Mononuclear cell (primary cell): Measurements from ENCODE around the gene ELF2. TPM values are rescaled to one million over a fixed set of nuclear protein-coding genes. Genes with fewer than 3 reads are reported as not detected.
"Not testable (repeated sequence)": the region's sequence is repeated elsewhere in the genome, so short reads cannot be mapped to it uniquely, and the experiment has no call there.

Source experiments
- H3K27me3 ChIP-seq: 2 replicates; pipeline ENCODE4 v1.6.0; 2011; ENCODE audit warnings: low read length, control low read depth; ENCODE audit not compliant: insufficient read depth
- H3K4me1 ChIP-seq: 2 replicates; pipeline ENCODE4 v1.5.1; 2011; ENCODE audit warnings: mild to moderate bottlenecking, low read length, control low read depth; ENCODE audit not compliant: insufficient read depth
- H3K4me3 ChIP-seq: 2 replicates; pipeline ENCODE4 v1.5.1; 2011; ENCODE audit warnings: mild to moderate bottlenecking, low read length, moderate library complexity
- H3K9me3 ChIP-seq: 2 replicates; pipeline ENCODE4 v1.5.1; 2011; ENCODE audit warnings: low read depth, mild to moderate bottlenecking, control low read depth, low read length
- total RNA-seq: library from RNA; depleted of rRNA; stranded (reverse); fragments of >200 nt; gene quantifications from one replicate; pipeline ENCODE4 v1.2.3, GENCODE V29; 2012

ELF2 gene
- total RNA-seq, 1 donor, result 162 TPM

- Histone ChIP-seq H3K4me3 (no peak overlapping the region), H3K9me3 (no peaks in the 10 kb centered on the region), H3K27me3 (no peaks in the 10 kb centered on the region), H3K4me1 (peaks cover 28% of the 10 kb centered on the region)
Observed at GRCh38 chr4:139164731-139165130, 12.3 kb downstream of the ELF2 start.

GRCh38 chr4:139163806-139164206, 13.2 kb downstream of the ELF2 start:
- Histone ChIP-seq H3K4me1 (peaks cover 25% of the 10 kb centered on the region), H3K27me3 (no peaks in the 10 kb centered on the region), H3K4me3 (no peak overlapping the region), H3K9me3 (no peaks in the 10 kb centered on the region)

- not testable (repeated sequence) for H3K9me3 ChIP-seq, H3K4me3 ChIP-seq, H3K27me3 ChIP-seq, H3K4me1 ChIP-seq
Observed at GRCh38 chr4:139157977-139158376, 19.0 kb downstream of the ELF2 start.

GRCh38 chr4:139154952-139155557, 22.0 kb downstream of the ELF2 start:
- no peak overlapping the region for H3K4me3 ChIP-seq
- no peaks in the 10 kb centered on the region for H3K4me1 ChIP-seq
- H3K9me3 ChIP-seq, result no peaks in the 10 kb centered on the region

GRCh38 chr4:139154538-139154937, 22.5 kb downstream of the ELF2 start:
- H3K4me3 ChIP-seq, result no peak overlapping the region
- H3K9me3 ChIP-seq, result no peaks in the 10 kb centered on the region
- no peaks in the 10 kb centered on the region for H3K27me3 ChIP-seq
- no peaks in the 10 kb centered on the region for H3K4me1 ChIP-seq

More at GRCh38 chr4:139154952-139155557, 22.0 kb downstream of the ELF2 start:
- no peaks in the 10 kb centered on the region for H3K27me3 ChIP-seq

GRCh38 chr4:139154134-139154421, 22.9 kb downstream of the ELF2 start:
- Histone ChIP-seq H3K4me3 (no peak overlapping the region), H3K9me3 (no peaks in the 10 kb centered on the region), H3K4me1 (no peaks in the 10 kb centered on the region), H3K27me3 (no peaks in the 10 kb centered on the region)

- no peaks in the 10 kb centered on the region for H3K27me3 ChIP-seq
- H3K9me3 ChIP-seq, result no peaks in the 10 kb centered on the region
- H3K4me1 ChIP-seq, result no peaks in the 10 kb centered on the region
- no peak overlapping the region for H3K4me3 ChIP-seq
Observed at GRCh38 chr4:139153411-139154133, 23.4 kb downstream of the ELF2 start.

- H3K4me1 ChIP-seq, result no peaks in the 10 kb centered on the region
- no peaks in the 10 kb centered on the region for H3K27me3 ChIP-seq
- no peak overlapping the region for H3K4me3 ChIP-seq
Observed at GRCh38 chr4:139152249-139152648, 24.8 kb downstream of the ELF2 start.

GRCh38 chr4:139146926-139147629, 29.9 kb downstream of the ELF2 start:
- Histone ChIP-seq H3K4me1 (peaks cover 33% of the 10 kb centered on the region), H3K9me3 (no peaks in the 10 kb centered on the region), H3K4me3 (no peak overlapping the region), H3K27me3 (no peaks in the 10 kb centered on the region)

More at GRCh38 chr4:139152249-139152648, 24.8 kb downstream of the ELF2 start:
- H3K9me3 ChIP-seq, result no peaks in the 10 kb centered on the region

- no peak overlapping the region for H3K4me3 ChIP-seq
- H3K4me1 ChIP-seq, result peaks cover 34% of the 10 kb centered on the region
- H3K27me3 ChIP-seq, result no peaks in the 10 kb centered on the region
- no peaks in the 10 kb centered on the region for H3K9me3 ChIP-seq
Observed at GRCh38 chr4:139145552-139145932, 31.5 kb downstream of the ELF2 start.

- H3K4me1 ChIP-seq, result peaks cover 34% of the 10 kb centered on the region
- H3K4me3 ChIP-seq, result no peak overlapping the region
- H3K27me3 ChIP-seq, result no peaks in the 10 kb centered on the region
- H3K9me3 ChIP-seq, result no peaks in the 10 kb centered on the region
Observed at GRCh38 chr4:139144911-139145551, 32.0 kb downstream of the ELF2 start.

- no peaks in the 10 kb centered on the region for H3K27me3 ChIP-seq
- no peaks in the 10 kb centered on the region for H3K9me3 ChIP-seq
- no peak overlapping the region for H3K4me3 ChIP-seq
- peaks cover 34% of the 10 kb centered on the region for H3K4me1 ChIP-seq
Observed at GRCh38 chr4:139144161-139144859, 32.7 kb downstream of the ELF2 start.

- peaks cover 37% of the 10 kb centered on the region for H3K4me1 ChIP-seq
- no peaks in the 10 kb centered on the region for H3K27me3 ChIP-seq
- H3K4me3 ChIP-seq, result no peak overlapping the region
- H3K9me3 ChIP-seq, result no peaks in the 10 kb centered on the region
Observed at GRCh38 chr4:139142980-139143379, 34.0 kb downstream of the ELF2 start.

- peaks cover 42% of the 10 kb centered on the region for H3K4me1 ChIP-seq
- H3K9me3 ChIP-seq, result no peaks in the 10 kb centered on the region
- H3K4me3 ChIP-seq, result no peak overlapping the region
- no peaks in the 10 kb centered on the region for H3K27me3 ChIP-seq
Observed at GRCh38 chr4:139142087-139142486, 34.9 kb downstream of the ELF2 start.

- H3K27me3 ChIP-seq, result no peaks in the 10 kb centered on the region
- H3K9me3 ChIP-seq, result no peaks in the 10 kb centered on the region
- no peak overlapping the region for H3K4me3 ChIP-seq
- H3K4me1 ChIP-seq, result peaks cover 16% of the 10 kb centered on the region
Observed at GRCh38 chr4:139137763-139138162, 39.3 kb downstream of the ELF2 start.
